ENCODE measurements around the gene PGAP6.
"Not testable (repeated sequence)": the region's sequence is repeated elsewhere in the genome, so short reads cannot be mapped to it uniquely, and the experiment has no call there.

PGAP6 gene

GRCh38 chr16:387761-388666, 6.2 kb upstream of the PGAP6 start:
- not testable (repeated sequence) for H3K36me3 ChIP-seq (ENCODE audit: control insufficient read depth, insufficient read depth, low read length); H3K9me3 ChIP-seq (ENCODE audit: control insufficient read depth, low read length); H3K4me3 ChIP-seq (ENCODE audit: extremely low read depth, insufficient read depth, low read length, poor library complexity, severe bottlenecking)
- WGBS, 2 experiments (ENCODE audit: insufficient coverage in 2 of 2) = 77 to 85% methylated on average over 10 to 11 of the region's 20 CpGs
- H3K27ac ChIP-seq (ENCODE audit: low read depth, low read length, severe bottlenecking) = peak overlapping the region; percentile 74
- H3K4me1 ChIP-seq (ENCODE audit: control insufficient read depth, insufficient read depth, low read length, poor library complexity, severe bottlenecking) = peaks cover 26% of the 10 kb centered on the region

GRCh38 chr16:386641-387156, 4.9 kb upstream of the PGAP6 start:
- Histone ChIP-seq H3K36me3 (ENCODE audit: control insufficient read depth, insufficient read depth, low read length) (no peaks in the 10 kb centered on the region), H3K9me3 (ENCODE audit: control insufficient read depth, low read length) (peaks cover under 1% of the 10 kb centered on the region), H3K4me1 (ENCODE audit: control insufficient read depth, insufficient read depth, low read length, poor library complexity, severe bottlenecking) (peaks cover 30% of the 10 kb centered on the region), H3K4me3 (ENCODE audit: extremely low read depth, insufficient read depth, low read length, poor library complexity, severe bottlenecking) (no peak overlapping the region), H3K27ac (ENCODE audit: low read depth, low read length, severe bottlenecking) (peak overlapping the region; percentile 66)
- WGBS, 2 experiments (ENCODE audit: insufficient coverage in 2 of 2) = 87 to 88% methylated on average over 18 to 19 of the region's 19 CpGs

GRCh38 chr16:383326-384051, 1.7 kb upstream of the PGAP6 start:
- 8 to 10% methylated on average over 24 to 31 of the region's 33 CpGs for WGBS, 2 experiments (ENCODE audit: insufficient coverage in 2 of 2)
- H3K27ac ChIP-seq (ENCODE audit: low read depth, low read length, severe bottlenecking) = peak overlapping the region; percentile 75
- H3K36me3 ChIP-seq (ENCODE audit: control insufficient read depth, insufficient read depth, low read length) = peaks cover 15% of the 10 kb centered on the region
- H3K4me3 ChIP-seq (ENCODE audit: extremely low read depth, insufficient read depth, low read length, poor library complexity, severe bottlenecking) = peak overlapping the region; percentile 55
- peaks cover 35% of the 10 kb centered on the region for H3K4me1 ChIP-seq (ENCODE audit: control insufficient read depth, insufficient read depth, low read length, poor library complexity, severe bottlenecking)
- H3K9me3 ChIP-seq (ENCODE audit: control insufficient read depth, low read length) = no peaks in the 10 kb centered on the region

GRCh38 chr16:381012-381788, 578 bp downstream of the PGAP6 start:
- Histone ChIP-seq H3K9me3 (ENCODE audit: control insufficient read depth, low read length) (no peaks in the 10 kb centered on the region), H3K36me3 (ENCODE audit: control insufficient read depth, insufficient read depth, low read length) (peaks cover 32% of the 10 kb centered on the region), H3K4me1 (ENCODE audit: control insufficient read depth, insufficient read depth, low read length, poor library complexity, severe bottlenecking) (peaks cover 24% of the 10 kb centered on the region), H3K27ac (ENCODE audit: low read depth, low read length, severe bottlenecking) (no peak overlapping the region), H3K4me3 (ENCODE audit: extremely low read depth, insufficient read depth, low read length, poor library complexity, severe bottlenecking) (peak overlapping the region; percentile 92)
- WGBS, 2 experiments (ENCODE audit: insufficient coverage in 2 of 2) = 0 to 1% methylated on average over 45 to 50 of the region's 73 CpGs

GRCh38 chr16:380762-381011, 1.1 kb downstream of the PGAP6 start:
- H3K4me1 ChIP-seq (ENCODE audit: control insufficient read depth, insufficient read depth, low read length, poor library complexity, severe bottlenecking) = peaks cover 24% of the 10 kb centered on the region
- no peaks in the 10 kb centered on the region for H3K9me3 ChIP-seq (ENCODE audit: control insufficient read depth, low read length)
- WGBS, 2 experiments (ENCODE audit: insufficient coverage in 2 of 2) = 4 to 9% methylated on average over 8 to 12 of the region's 12 CpGs
- peak overlapping the region; percentile 92 for H3K4me3 ChIP-seq (ENCODE audit: extremely low read depth, insufficient read depth, low read length, poor library complexity, severe bottlenecking)
- H3K36me3 ChIP-seq (ENCODE audit: control insufficient read depth, insufficient read depth, low read length) = peaks cover 37% of the 10 kb centered on the region
- H3K27ac ChIP-seq (ENCODE audit: low read depth, low read length, severe bottlenecking) = no peak overlapping the region

- H3K4me1 ChIP-seq (ENCODE audit: control insufficient read depth, insufficient read depth, low read length, poor library complexity, severe bottlenecking) = peaks cover 24% of the 10 kb centered on the region
- 74 to 86% methylated on average over 11 to 23 of the region's 27 CpGs for WGBS, 2 experiments (ENCODE audit: insufficient coverage in 2 of 2)
- no peak overlapping the region for H3K27ac ChIP-seq (ENCODE audit: low read depth, low read length, severe bottlenecking)
- H3K4me3 ChIP-seq (ENCODE audit: extremely low read depth, insufficient read depth, low read length, poor library complexity, severe bottlenecking) = peak overlapping the region; percentile 92
- H3K36me3 ChIP-seq (ENCODE audit: control insufficient read depth, insufficient read depth, low read length) = peaks cover 43% of the 10 kb centered on the region
- no peaks in the 10 kb centered on the region for H3K9me3 ChIP-seq (ENCODE audit: control insufficient read depth, low read length)
These were observed 1.6 kb downstream of the PGAP6 start for GRCh38 chr16:379961-380761.

GRCh38 chr16:379183-379960, 2.4 kb downstream of the PGAP6 start:
- 72 to 78% methylated on average over 14 of the region's 16 CpGs for WGBS, 2 experiments (ENCODE audit: insufficient coverage in 2 of 2)
- no peak overlapping the region for H3K4me3 ChIP-seq (ENCODE audit: extremely low read depth, insufficient read depth, low read length, poor library complexity, severe bottlenecking)
- peaks cover 22% of the 10 kb centered on the region for H3K4me1 ChIP-seq (ENCODE audit: control insufficient read depth, insufficient read depth, low read length, poor library complexity, severe bottlenecking)
- peaks cover 50% of the 10 kb centered on the region for H3K36me3 ChIP-seq (ENCODE audit: control insufficient read depth, insufficient read depth, low read length)
- H3K27ac ChIP-seq (ENCODE audit: low read depth, low read length, severe bottlenecking) = no peak overlapping the region
- H3K9me3 ChIP-seq (ENCODE audit: control insufficient read depth, low read length) = no peaks in the 10 kb centered on the region

GRCh38 chr16:378821-379182, 3.0 kb downstream of the PGAP6 start:
- WGBS, 2 experiments (ENCODE audit: insufficient coverage in 2 of 2) = 82 to 92% methylated on average over 10 to 11 of the region's 14 CpGs
- no peak overlapping the region for H3K27ac ChIP-seq (ENCODE audit: low read depth, low read length, severe bottlenecking)
- peaks cover 56% of the 10 kb centered on the region for H3K36me3 ChIP-seq (ENCODE audit: control insufficient read depth, insufficient read depth, low read length)
- H3K4me1 ChIP-seq (ENCODE audit: control insufficient read depth, insufficient read depth, low read length, poor library complexity, severe bottlenecking) = peaks cover 17% of the 10 kb centered on the region
- no peaks in the 10 kb centered on the region for H3K9me3 ChIP-seq (ENCODE audit: control insufficient read depth, low read length)
- no peak overlapping the region for H3K4me3 ChIP-seq (ENCODE audit: extremely low read depth, insufficient read depth, low read length, poor library complexity, severe bottlenecking)

- H3K36me3 ChIP-seq (ENCODE audit: control insufficient read depth, insufficient read depth, low read length) = peaks cover 62% of the 10 kb centered on the region
- H3K9me3 ChIP-seq (ENCODE audit: control insufficient read depth, low read length); H3K27ac ChIP-seq (ENCODE audit: low read depth, low read length, severe bottlenecking); H3K4me3 ChIP-seq (ENCODE audit: extremely low read depth, insufficient read depth, low read length, poor library complexity, severe bottlenecking): not testable (repeated sequence)
- 94% methylated on average over 17 to 21 of the region's 36 CpGs for WGBS, 2 experiments (ENCODE audit: insufficient coverage in 2 of 2)
- peaks cover 11% of the 10 kb centered on the region for H3K4me1 ChIP-seq (ENCODE audit: control insufficient read depth, insufficient read depth, low read length, poor library complexity, severe bottlenecking)
These were observed 3.5 kb downstream of the PGAP6 start for GRCh38 chr16:378113-378820.
